DMS114 treated with DMSO at 0.1 percent for 48 hours (cell line): ENCODE results near the gene MSI2.

Source experiments
- DNase-seq: peaks from one replicate; lab custom pipeline; 2025; ENCODE audit not compliant: unreplicated experiment; lab: John Stamatoyannopoulos, UW

MSI2 gene

DNA sequence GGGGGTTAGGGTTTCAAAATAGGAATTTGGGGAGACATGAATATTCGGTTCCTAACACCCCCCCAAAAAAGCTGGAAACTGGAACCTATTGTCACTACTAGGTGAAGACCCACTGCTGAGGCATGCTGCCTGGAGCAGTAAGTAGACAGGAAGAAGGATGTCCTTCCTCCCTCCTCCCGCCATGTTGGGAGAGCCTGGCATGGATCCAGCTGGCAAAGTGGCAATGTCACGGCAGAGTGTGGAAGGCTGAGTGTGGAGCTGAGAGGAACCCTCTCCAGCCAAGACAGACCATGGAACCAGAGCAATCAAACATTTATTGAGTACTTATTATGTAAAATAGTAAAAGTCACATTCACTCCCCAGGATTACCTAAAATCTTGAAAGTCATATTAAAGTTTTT, 439.7 kb downstream of the MSI2 start:
- no peak for DNase-seq

DNA sequence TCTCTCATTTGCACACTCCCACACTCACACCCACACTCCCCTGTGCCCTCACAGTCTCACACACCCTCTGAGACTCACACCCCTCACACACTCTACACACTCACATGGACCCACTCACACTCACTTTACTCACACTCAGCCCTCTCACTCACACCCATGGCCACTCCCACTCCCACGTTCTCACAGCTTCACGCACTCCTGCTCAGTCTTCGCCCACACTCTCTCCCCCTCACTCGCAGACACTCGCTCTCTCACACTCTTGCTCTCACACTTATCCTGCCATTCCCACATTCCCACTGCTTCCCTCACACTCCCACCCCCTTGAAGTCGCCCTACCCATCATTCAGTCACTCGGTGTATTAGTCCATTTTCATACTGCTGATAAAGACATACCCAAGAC, 440.9 kb downstream of the MSI2 start:
- DNase-seq = no peak

DNA sequence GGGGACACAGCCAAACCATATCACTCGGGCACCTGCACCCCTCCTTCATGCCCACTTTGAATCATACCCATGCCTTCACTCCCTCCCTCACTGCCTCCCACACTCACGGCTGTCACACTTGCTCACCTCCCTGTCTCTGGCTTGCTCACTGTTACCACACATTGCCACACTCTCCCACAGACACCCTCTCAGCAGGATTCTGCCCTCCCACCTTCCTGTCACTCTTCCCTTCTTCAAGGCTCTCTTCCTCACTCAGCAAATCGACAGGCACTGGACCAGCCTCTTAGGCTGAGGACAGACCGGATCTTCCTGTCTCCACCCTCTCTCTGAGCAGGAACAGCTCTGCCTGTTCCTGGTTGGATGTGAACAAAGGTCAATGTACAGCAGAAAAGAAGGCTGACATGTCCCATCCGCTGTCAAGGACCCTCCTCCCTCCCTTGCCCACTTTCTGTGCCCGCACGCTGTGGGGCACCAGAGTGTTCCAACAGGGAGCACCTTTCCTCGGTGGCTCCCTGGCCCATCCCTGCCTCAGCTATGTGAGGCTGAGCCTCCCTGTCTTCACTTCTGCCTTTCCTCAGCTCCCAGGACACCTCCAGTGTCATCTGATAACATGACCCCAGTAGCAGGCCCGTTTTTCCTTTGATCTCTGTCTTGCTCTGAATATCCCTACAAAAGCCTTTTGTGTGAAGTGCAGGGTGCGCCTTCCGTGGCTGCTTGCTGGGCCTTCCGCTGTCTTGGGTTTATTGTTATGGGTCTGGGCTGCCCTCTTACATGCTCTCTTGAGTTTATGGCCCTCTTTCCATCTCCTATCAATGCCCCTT, 441.8 kb downstream of the MSI2 start:
- no peak for DNase-seq

DNA sequence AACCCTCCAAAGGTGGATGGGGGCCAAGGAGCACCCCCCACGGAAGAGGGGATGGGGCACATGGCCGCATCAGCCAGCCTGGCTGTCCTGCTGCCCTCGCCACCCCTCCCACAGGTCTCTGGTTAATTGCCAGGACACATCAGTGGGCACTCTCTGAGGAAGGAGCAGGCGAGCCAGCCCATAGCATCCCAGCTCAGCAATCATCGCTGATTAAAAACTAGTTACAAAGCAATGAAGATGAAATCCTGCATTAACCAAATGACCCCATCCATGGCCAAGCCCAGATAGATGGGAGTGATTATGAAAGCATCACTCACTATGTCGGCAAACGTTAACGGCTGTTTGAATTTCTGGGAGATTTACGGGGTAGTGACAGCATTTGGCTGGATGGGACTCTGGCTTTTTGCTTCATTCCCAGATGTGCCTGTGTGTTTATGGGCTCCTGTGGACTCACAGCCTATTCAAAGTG, 443.5 kb downstream of the MSI2 start:
- DNase-seq = no peak

DNA sequence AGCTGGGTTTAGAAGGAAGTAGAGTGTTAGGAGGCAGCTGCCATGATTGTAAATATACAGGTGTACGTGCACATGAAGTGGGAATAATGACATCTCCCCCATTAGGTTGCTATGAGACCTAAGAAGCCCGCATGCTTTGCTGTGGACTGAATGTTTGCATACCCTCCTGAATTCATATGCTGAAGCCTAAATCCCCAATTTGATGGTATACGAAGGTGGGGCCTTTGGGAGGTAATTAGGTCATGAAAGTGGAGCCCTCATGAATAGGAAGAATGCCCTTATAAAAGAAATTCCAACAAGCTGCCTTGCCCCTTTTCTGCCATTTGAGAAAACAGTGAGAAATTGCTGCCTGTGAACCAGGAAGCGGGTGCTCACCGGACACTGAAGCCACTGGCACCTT, 444.8 kb downstream of the MSI2 start:
- no peak for DNase-seq

- no peak for DNase-seq
These were observed 446.9 kb downstream of the MSI2 start for GRCh38 chr17:57703273-57703672.

DNA sequence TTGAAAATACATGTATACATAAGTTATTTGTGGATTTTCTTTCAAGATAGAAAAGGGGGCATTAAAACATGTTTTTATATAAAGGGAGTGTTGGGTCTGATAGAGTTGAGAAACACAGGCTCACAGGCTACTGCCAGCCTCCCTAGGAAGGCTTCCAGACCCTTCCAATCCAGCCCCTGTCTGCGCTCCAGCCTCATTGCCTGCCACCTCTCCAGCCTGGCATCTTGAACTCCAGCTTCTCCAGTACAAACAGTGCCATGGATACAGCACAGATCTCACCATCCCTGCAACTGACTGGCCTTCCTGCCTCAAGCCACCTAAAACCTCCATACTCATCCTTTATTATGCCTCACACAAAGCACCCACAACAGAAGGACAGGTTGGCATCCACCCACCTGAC, 448.1 kb downstream of the MSI2 start:
- DNase-seq = no peak

DNA sequence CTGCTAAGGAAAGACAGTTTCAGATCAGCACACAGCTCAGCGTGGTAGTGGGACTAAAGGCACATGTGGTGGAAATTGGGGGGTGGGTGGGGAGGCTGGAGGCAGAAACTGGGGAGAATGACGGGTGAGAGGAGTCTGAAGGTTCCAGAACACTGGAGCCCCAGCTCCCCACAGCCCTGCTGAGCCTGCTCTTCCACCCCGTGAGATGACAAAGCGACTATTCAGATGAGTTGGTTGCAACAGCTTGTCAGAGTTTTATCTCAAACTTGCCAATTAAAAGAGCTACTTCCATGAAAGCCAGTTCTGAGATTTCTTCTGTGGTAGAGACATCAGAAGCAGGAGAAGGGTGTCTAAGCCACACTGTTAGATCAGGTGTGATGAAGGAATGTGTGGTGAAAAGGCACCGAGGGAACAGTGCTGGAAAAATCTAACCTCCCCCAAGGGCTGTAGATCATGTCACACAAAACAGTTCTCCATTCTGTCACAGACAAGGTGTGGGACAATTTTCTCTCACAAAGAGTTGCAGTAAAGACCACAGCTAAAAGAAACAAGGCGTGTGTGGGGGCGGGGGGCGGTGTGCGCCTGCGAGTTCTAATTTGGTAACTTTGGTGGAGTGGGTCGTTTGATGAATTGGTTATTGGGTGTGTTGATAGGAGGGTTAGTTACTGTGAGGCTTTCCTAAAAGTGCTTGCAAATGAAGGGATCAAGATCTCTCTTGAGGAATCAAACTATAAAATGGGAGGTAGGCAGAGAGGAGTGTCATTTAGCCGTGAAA, 449.8 kb downstream of the MSI2 start:
- DNase-seq = no peak

DNA sequence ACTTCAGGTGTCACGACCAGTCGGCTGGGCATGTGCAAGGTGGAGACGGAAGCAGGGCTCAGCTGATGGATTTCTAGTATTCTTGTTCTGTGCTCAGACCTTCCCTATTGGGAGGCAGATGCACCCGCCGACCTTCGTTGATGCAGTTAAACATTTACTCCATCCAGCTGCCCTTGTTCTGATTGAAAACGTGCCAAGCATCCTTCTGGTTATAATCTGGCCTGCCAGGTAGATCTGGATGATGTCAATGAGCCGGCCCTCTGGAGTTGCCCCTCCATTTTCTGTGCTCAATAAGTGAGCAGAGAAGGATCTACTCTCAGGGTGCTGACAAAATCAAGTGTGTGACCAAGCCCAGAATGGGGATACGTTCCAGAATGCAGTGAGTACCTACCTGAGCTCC, 450.4 kb downstream of the MSI2 start:
- DNase-seq = no peak

DNA sequence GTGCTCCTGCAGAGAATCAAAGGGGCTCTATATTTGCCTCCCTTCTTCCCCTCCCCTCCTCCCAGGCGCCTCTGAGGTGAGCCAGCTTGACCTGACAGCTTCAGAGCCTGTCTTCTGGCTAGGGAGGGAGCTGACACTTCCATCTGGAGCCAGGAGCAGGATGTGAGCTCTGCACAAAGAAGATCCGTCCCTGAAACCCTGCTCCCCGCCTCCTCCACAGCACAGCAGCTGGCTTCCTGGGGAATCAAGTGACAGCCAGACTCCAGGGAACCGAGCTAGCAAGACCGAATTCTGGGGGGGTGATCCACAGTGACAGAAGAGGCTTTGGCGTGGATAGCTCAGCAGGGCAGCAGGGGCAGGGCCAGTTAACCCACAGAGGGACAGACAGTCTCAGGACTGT, 451.6 kb downstream of the MSI2 start:
- no peak for DNase-seq

- DNase-seq = no peak
These were observed 452.1 kb downstream of the MSI2 start for GRCh38 chr17:57708410-57708809.

GRCh38 chr17:57713140-57713539, 456.8 kb downstream of the MSI2 start:
- no peak for DNase-seq

DNA sequence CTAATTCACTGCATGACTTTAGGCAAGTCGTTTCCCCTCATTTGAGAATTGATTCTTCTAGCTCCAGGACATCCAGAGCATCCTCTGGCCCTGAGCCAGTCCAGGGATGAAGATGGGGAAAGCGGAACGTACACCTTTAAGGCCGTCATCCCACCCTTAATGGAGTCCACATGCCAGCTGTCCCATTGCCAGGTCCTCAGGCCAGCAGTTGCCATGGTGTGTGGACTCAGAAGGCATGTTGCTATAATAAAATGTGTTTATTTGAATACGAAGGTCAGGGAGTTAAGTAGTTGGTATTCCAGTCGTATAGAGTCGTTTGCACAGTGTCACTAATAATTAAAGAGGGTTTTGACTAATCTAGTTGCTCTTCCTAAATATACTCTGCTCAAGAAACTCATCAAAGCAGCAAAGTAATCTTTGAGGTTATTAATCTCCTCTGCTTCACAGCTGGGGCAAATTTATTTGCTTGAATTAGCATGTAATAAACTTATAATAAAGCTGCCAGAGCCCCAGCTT, 458.4 kb downstream of the MSI2 start:
- DNase-seq = no peak

GRCh38 chr17:57715981-57716380, 459.7 kb downstream of the MSI2 start:
- no peak for DNase-seq

GRCh38 chr17:57718878-57719277, 462.6 kb downstream of the MSI2 start:
- no peak for DNase-seq

GRCh38 chr17:57720386-57721035, 464.2 kb downstream of the MSI2 start:
- no peak for DNase-seq

DNA sequence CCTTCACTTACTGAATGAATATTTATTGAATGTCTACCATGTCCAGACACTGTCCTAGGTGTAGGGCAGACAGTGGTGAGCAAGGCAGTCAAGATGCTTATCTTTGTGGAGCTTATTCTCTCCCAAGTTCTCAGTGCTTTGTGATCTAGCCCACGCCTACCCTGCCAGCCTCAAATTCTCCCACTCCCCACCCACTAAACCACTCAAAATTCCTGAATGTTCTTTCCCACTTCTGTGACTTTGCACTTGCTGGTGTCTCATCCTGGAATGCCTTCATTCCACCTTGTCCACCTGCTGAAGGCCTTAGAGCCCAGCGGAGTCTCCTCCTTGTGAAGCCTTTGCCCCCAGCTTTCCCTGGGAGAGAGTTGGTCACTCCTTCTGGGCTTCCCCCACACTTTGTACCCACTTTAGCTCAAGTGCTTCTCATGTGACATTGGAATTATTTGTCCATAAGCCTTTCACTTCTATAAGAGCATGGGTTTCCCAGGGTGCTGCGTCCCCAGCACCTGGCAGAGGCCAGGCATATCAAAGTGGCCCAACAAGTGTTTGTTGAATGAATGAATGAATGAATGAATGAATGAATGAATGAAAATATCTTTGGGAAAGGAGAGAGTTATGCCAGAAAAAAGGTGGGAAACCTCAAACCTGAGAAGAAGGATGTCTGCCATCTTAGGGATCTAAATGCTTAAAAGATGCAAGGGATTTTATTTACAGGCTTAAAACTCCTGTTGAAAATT, 465.8 kb downstream of the MSI2 start:
- DNase-seq = no peak

GRCh38 chr17:57722704-57723043, 466.4 kb downstream of the MSI2 start:
- DNase-seq = no peak

GRCh38 chr17:57723427-57724025, 467.2 kb downstream of the MSI2 start:
- DNase-seq = no peak

GRCh38 chr17:57724026-57724728, 467.9 kb downstream of the MSI2 start:
- no peak for DNase-seq
